ENCODE data around the gene LYPD1. TPM values are rescaled to one million over a fixed set of nuclear protein-coding genes. Genes with fewer than 3 reads are reported as not detected.

Gene LYPD1
- polyA plus RNA-seq, 1 of the 3 experiments (the other 2 are of a cell fraction): 5.4 TPM

DNA sequence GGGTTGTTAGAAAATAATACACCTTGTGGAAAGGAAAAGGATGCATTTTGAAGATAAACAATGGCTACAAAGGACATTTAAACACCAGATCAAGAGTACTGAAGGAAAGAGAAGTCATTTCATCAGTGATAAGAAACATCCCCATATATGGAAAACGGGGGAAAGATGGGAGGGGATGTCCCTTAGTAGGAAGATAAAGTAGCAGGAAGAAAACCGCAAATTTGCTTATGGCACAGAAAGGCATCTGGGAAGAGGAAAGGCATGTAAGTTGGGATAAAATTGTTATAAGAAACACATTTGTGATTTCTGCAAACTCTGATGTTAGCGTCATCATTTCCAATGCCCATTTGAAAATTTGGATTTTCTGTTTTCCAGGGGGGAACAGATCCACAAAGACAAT is 10.5 kb upstream of the LYPD1 start:
- POLR2A ChIA-PET: no interaction called here
- Histone ChIP-seq H3K79me2 (ENCODE audit: insufficient read depth) (no peaks in the 10 kb centered on the region), H4K20me1 (ENCODE audit: insufficient read depth) (no peaks in the 10 kb centered on the region), H3K36me3 (replicated peaks in 1 of 2; ENCODE audit: control insufficient read depth in 1 of 2, insufficient read depth in 2 of 2, low read length in 1 of 2) (no peaks in the 10 kb centered on the region), H3K9me2 (no peaks in the 10 kb centered on the region), H3K9ac (no peak overlapping the region), H2AFZ (ENCODE audit: low read depth) (no peak overlapping the region), H3K27me3 (ENCODE audit: insufficient read depth) (no peaks in the 10 kb centered on the region), H3K4me3 (ENCODE audit: low read depth in 2 of 2, low read length in 1 of 2) (no peak overlapping the region), H3K27ac (ENCODE audit: low read depth in 2 of 2, low read length in 1 of 2) (no peak overlapping the region), H3K4me1 (ENCODE audit: control insufficient read depth in 1 of 2, insufficient read depth in 2 of 2, low read depth in 1 of 2, low read length in 1 of 2) (peaks cover 0 to 13% of the 10 kb centered on the region in 2 experiments; a peak in 1 of 4 replicates), H3K9me3 (no peaks in the 10 kb centered on the region), H3K4me2 (no peak overlapping the region), H3F3A (replicated peaks; ENCODE audit: insufficient read depth) (peaks cover 11% of the 10 kb centered on the region)
- no peak for DNase-seq
- 68% methylated on average over 3 of the region's 3 CpGs for whole genome bisulfite sequencing (ENCODE audit: low lambda C conversion rate)
- CTCF ChIA-PET: interaction anchor here (0.9 to 1.4 kb wide), 3 partner anchors 12 to 881 kb away, joined by 3 read pairs; no protein-coding TSS in a partner anchor
- TF ChIP-seq NFIC (IDR thresholded peaks at IDR 0.05; ENCODE audit: borderline replicate concordance): no peak
- no peak for TF ChIP-seq RCOR1 (IDR thresholded peaks at IDR 0.05; ENCODE audit: low read length)
- no peak for TF ChIP-seq RAD21 (IDR thresholded peaks at IDR 0.05; ENCODE audit: low read length)
- no peak for TF ChIP-seq FOSL2 (IDR thresholded peaks at IDR 0.05; ENCODE audit: borderline replicate concordance, low read depth)
- TF ChIP-seq GATA2 (CRISPR knock-in tag; IDR thresholded peaks at IDR 0.05): no peak

DNA sequence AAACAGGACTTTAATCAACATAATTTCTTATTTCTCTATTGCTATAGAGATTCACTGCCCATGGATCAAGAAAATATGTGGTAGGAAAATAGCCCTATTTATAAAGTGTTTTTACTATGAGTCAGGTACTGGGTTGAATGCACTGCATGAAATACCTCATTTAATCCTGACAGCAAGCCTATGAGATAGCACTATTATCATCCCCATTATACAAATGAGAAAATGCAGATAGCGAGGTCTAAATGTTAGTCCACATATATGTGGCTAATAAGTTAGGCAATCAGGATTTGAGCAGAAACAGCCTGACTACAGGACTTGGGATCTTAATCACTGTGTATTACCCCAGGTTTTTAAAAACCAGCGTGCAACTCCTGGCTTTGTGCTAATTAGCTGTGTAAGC is 8.5 kb upstream of the LYPD1 start:
- Histone ChIP-seq H2AFZ (ENCODE audit: low read depth) (no peak overlapping the region), H3K9ac (no peak overlapping the region), H3K9me2 (no peaks in the 10 kb centered on the region), H3K4me1 (ENCODE audit: control insufficient read depth in 1 of 2, insufficient read depth in 2 of 2, low read depth in 1 of 2, low read length in 1 of 2) (peaks cover 0 to 13% of the 10 kb centered on the region in 2 experiments; a peak in 1 of 4 replicates), H3K4me2 (0 out of 2 replicates have a peak overlapping the region, but pooled peaks have one; percentile 10), H3K36me3 (replicated peaks in 1 of 2; ENCODE audit: control insufficient read depth in 1 of 2, insufficient read depth in 2 of 2, low read length in 1 of 2) (no peaks in the 10 kb centered on the region), H3F3A (replicated peaks; ENCODE audit: insufficient read depth) (peaks cover 11% of the 10 kb centered on the region), H3K27me3 (ENCODE audit: insufficient read depth) (no peaks in the 10 kb centered on the region), H3K27ac (ENCODE audit: low read depth in 2 of 2, low read length in 1 of 2) (peak overlapping the region in 1 of 2 experiments; percentile 70; a peak in 2 of 4 replicates), H3K79me2 (ENCODE audit: insufficient read depth) (no peaks in the 10 kb centered on the region), H3K9me3 (no peaks in the 10 kb centered on the region), H3K4me3 (ENCODE audit: low read depth in 2 of 2, low read length in 1 of 2) (no peak overlapping the region), H4K20me1 (ENCODE audit: insufficient read depth) (no peaks in the 10 kb centered on the region)
- DNase-seq: no peak
- TF ChIP-seq MXI1 (IDR thresholded peaks at IDR 0.05; ENCODE audit: low read depth, low read length) (no peak), GATA2 (CRISPR knock-in tag; IDR thresholded peaks at IDR 0.05) (no peak), RFX5 (IDR thresholded peaks at IDR 0.05; ENCODE audit: low read length) (no peak), SMC3 (IDR thresholded peaks at IDR 0.05; ENCODE audit: low read depth, low read length) (no peak), POLR2AphosphoS5 (IDR thresholded peaks at IDR 0.05; ENCODE audit: low read depth, low read length) (no peak), CHD2 (IDR thresholded peaks at IDR 0.05; ENCODE audit: low read length, partially characterized antibody) (no peak)
- TF ChIP-seq, protein P1, sequence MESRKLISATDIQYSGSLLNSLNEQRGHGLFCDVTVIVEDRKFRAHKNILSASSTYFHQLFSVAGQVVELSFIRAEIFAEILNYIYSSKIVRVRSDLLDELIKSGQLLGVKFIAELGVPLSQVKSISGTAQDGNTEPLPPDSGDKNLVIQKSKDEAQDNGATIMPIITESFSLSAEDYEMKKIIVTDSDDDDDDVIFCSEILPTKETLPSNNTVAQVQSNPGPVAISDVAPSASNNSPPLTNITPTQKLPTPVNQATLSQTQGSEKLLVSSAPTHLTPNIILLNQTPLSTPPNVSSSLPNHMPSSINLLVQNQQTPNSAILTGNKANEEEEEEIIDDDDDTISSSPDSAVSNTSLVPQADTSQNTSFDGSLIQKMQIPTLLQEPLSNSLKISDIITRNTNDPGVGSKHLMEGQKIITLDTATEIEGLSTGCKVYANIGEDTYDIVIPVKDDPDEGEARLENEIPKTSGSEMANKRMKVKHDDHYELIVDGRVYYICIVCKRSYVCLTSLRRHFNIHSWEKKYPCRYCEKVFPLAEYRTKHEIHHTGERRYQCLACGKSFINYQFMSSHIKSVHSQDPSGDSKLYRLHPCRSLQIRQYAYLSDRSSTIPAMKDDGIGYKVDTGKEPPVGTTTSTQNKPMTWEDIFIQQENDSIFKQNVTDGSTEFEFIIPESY (IDR thresholded peaks at IDR 0.05; ENCODE audit: borderline replicate concordance, low read depth): no peak
- CTCF ChIA-PET: interaction anchor here (1.3 to 4.8 kb wide), 2 partner anchors 27 to 492 kb away, joined by 4 to 28 read pairs; no protein-coding TSS in a partner anchor
- POLR2A ChIA-PET: no interaction called here
- WGBS (ENCODE audit: low lambda C conversion rate): 86% methylated on average over 2 of the region's 2 CpGs
